GM12891 (cell line): Measurements from ENCODE around the gene IPCEF1.

ENCODE experiments used
- POLR2A ChIP-seq: IDR thresholded peaks from 2 replicates; pipeline ENCODE4 v1.6.1; 2011; ENCODE audit warnings: low read depth, low read length, control low read depth
- POLR2AphosphoS5 ChIP-seq: IDR thresholded peaks from 2 replicates; pipeline ENCODE4 v1.6.1; 2011; ENCODE audit warnings: low read depth, low read length, control low read depth
- SPI1 ChIP-seq: IDR thresholded peaks from 2 replicates; pipeline ENCODE4 v1.6.1; 2011; ENCODE audit warnings: low read depth, low read length, control low read depth
- TAF1 ChIP-seq: IDR thresholded peaks from 2 replicates; pipeline ENCODE4 v1.6.1; 2011; ENCODE audit warnings: low read depth, low read length, control low read depth

- TF ChIP-seq POLR2A (no peak), TAF1 (no peak), POLR2AphosphoS5 (no peak), SPI1 (no peak)
Observed at GRCh38 chr6:154395878-154396277, 39.3 kb upstream of the IPCEF1 start.
